Transverse colon (tissue), 4 donors: ENCODE measurements around the gene ALDOA.

ENCODE experiments used
- CTCF ChIP-seq, 5 experiments: fragments of 200-600 bp in 3 of 5; fragments of 450-650 bp in 2 of 5; sonication (generic) in 3 of 5; IDR thresholded peaks; 1 replicate in 2 of 5; 2 replicates in 3 of 5; pipeline ENCODE4 v1.5.1; 2016 to 2017; ENCODE audit warnings: antibody characterized with exemption in 5 of 5, inconsistent platforms in 3 of 5, mild to moderate bottlenecking in 2 of 5, moderate library complexity in 1 of 5
- EP300 ChIP-seq: sonication (generic); formaldehyde crosslinking; IDR thresholded peaks from one replicate; pipeline ENCODE4 v1.6.1; 2017; ENCODE audit warnings: antibody characterized with exemption, low read depth
- POLR2A ChIP-seq: fragments of 450-650 bp; IDR thresholded peaks from one replicate; pipeline ENCODE4 v1.6.1; 2016; ENCODE audit warnings: antibody characterized with exemption, mild to moderate bottlenecking, moderate library complexity
- POLR2AphosphoS5 ChIP-seq, 3 donors: sonication (generic); formaldehyde crosslinking; IDR thresholded peaks; one replicate each; pipeline ENCODE4 v1.6.1; 2016; ENCODE audit warnings: antibody characterized with exemption in 3 of 3

GRCh38 chr16:30046178-30046577, 19.4 kb upstream of the ALDOA start:
- TF ChIP-seq CTCF (IDR thresholded peaks at IDR 0.05): no peak
- TF ChIP-seq POLR2A: no peak
- TF ChIP-seq EP300: no peak
- TF ChIP-seq POLR2AphosphoS5 (IDR thresholded peaks at IDR 0.05): no peak
